ENCODE measurements around the gene SEZ6L. TPM values are rescaled to one million over a fixed set of nuclear protein-coding genes. Genes with fewer than 3 reads are reported as not detected.

SEZ6L gene
- total RNA-seq (2021): 0.09 and 0.13 TPM in 2 replicates
- long read RNA-seq, partial matches to known transcripts: 1 of 1 reads
- long read RNA-seq, other reads (novel, unspliced or antisense): 0 of 1 reads

DNA sequence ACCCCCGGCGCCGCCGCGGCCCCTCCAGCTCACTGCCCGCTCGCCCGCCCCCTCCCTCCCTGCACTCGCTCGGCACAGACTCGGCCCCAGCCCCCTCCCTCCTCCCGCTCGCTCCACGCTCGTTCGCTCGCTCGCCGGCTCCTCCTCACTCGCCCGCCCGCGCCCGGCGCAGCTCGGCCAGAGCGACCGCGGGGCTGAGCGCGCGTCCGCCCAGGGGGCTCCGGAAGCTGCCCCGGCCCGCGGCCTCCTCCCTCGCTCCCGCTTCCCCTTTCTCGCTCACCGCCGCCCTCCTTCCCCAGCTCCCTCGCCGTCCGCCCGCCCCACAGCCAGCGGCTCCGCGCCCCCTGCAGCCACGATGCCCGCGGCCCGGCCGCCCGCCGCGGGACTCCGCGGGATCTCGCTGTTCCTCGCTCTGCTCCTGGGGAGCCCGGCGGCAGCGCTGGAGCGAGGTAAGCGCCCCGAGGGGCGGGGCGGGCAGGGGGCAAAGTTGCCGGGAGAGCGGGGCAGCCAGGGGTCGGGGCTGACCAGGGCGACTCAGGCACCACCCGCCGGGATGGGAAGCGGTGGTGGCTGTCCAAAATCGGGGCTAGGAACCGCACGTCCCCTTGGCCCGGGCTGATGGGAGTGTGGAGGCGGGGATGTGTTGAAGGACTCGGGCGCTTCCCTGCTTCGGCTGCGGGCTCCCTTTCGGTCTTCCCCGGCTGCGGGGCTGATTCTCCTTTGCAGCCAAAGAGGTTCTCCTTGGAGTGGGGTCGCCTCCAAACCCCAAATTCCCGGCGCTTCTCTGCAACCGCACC, at the start of gene SEZ6L:
TSS of gene SEZ6L (plus strand) at position 148 of the 797 bp plus-strand sequence. CDS start at position 356, 208 bp downstream.
- H3K9me3 Mint-ChIP-seq: peaks cover 0 to 2% of the 10 kb centered on the region in 2 experiments; a peak in 2 of 5 replicates
- no peak within 1 kb of the TSS for H2BK20ac ChIP-seq (ENCODE audit: low read depth, low read length, poor library complexity, severe bottlenecking)
- no peak within 1 kb of the TSS for H2BK5ac ChIP-seq (ENCODE audit: insufficient read length, low read length)
- no peak within 1 kb of the TSS for H4K8ac ChIP-seq (replicated peaks; ENCODE audit: insufficient read length, low read depth, low read length)
- peaks cover 6% of the 10 kb centered on the region for H3K23me2 ChIP-seq (ENCODE audit: insufficient read length, low read depth, low read length, poor library complexity, severe bottlenecking)
- H2BK15ac ChIP-seq (ENCODE audit: low read depth, low read length): no peak within 1 kb of the TSS
- H2AK5ac ChIP-seq (ENCODE audit: insufficient read length, low read length): no peak within 1 kb of the TSS
- no peak within 1 kb of the TSS for H3K27ac Mint-ChIP-seq
- no peak within 1 kb of the TSS for H3K18ac ChIP-seq (ENCODE audit: insufficient read length, low read depth, low read length)
- H2BK120ac ChIP-seq (ENCODE audit: low read depth, low read length, poor library complexity, severe bottlenecking): no peak within 1 kb of the TSS
- H3K14ac ChIP-seq (ENCODE audit: insufficient read depth, low read length): no peak within 1 kb of the TSS; the same call in 1 of the 2 replicates
- TF ChIP-seq, protein P1, sequence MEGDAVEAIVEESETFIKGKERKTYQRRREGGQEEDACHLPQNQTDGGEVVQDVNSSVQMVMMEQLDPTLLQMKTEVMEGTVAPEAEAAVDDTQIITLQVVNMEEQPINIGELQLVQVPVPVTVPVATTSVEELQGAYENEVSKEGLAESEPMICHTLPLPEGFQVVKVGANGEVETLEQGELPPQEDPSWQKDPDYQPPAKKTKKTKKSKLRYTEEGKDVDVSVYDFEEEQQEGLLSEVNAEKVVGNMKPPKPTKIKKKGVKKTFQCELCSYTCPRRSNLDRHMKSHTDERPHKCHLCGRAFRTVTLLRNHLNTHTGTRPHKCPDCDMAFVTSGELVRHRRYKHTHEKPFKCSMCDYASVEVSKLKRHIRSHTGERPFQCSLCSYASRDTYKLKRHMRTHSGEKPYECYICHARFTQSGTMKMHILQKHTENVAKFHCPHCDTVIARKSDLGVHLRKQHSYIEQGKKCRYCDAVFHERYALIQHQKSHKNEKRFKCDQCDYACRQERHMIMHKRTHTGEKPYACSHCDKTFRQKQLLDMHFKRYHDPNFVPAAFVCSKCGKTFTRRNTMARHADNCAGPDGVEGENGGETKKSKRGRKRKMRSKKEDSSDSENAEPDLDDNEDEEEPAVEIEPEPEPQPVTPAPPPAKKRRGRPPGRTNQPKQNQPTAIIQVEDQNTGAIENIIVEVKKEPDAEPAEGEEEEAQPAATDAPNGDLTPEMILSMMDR (conservative IDR thresholded peaks at IDR 0.05): no peak
- no peak within 1 kb of the TSS for H4K5ac ChIP-seq (ENCODE audit: insufficient read length, low read depth, low read length)
- H4K91ac ChIP-seq (ENCODE audit: insufficient read length, low read depth, low read length): no peak within 1 kb of the TSS
- no peak within 1 kb of the TSS for H3K56ac ChIP-seq (ENCODE audit: insufficient read length, low read depth, low read length)
- WGBS (ENCODE audit: extremely low coverage, insufficient read length, low lambda C conversion rate): no CpG with 5 or more reads among the region's 92 CpGs
- no peak within 1 kb of the TSS for H3K9ac ChIP-seq (ENCODE audit: extremely low read depth, insufficient read length, low read length)
- peak; percentile 29 for DNase-seq
- H3K4me1 Mint-ChIP-seq: peaks cover 24 to 29% of the 10 kb centered on the region in 2 experiments
- H3K27ac ChIP-seq (ENCODE audit: insufficient read length, low read depth, low read length): no peak within 1 kb of the TSS
- no peak within 1 kb of the TSS for H3K4ac ChIP-seq (ENCODE audit: low read depth, low read length)
- no peaks in the 10 kb centered on the region for H4K20me1 ChIP-seq (ENCODE audit: control insufficient read depth, insufficient read depth, insufficient read length)
- H3K27me3 ChIP-seq (ENCODE audit: insufficient read depth, low read length): peaks cover 16% of the 10 kb centered on the region; the same call in 1 of the 2 replicates
- H3T11ph ChIP-seq (ENCODE audit: low read length): no peak within 1 kb of the TSS
- no peak within 1 kb of the TSS for H2BK12ac ChIP-seq (ENCODE audit: insufficient read length, low read depth, low read length)
- H3K27me3 Mint-ChIP-seq (ENCODE audit: low read depth): peaks cover 94% of the 10 kb centered on the region
- no peaks in the 10 kb centered on the region for H3K4me1 ChIP-seq (ENCODE audit: insufficient read depth, low read length)
- no peaks in the 10 kb centered on the region for H3K79me1 ChIP-seq (ENCODE audit: insufficient read depth, low read depth, low read length, poor library complexity, severe bottlenecking)
- H3K4me2 ChIP-seq (ENCODE audit: insufficient read depth, insufficient read length, low read length): peak within 1 kb of the TSS; percentile 79
- no peaks in the 10 kb centered on the region for H3K9me3 ChIP-seq (ENCODE audit: control insufficient read depth, low read depth, low read length)
- peak within 1 kb of the TSS; percentile 64 to 81 for H3K4me3 Mint-ChIP-seq
- H3K23ac ChIP-seq (ENCODE audit: insufficient read length, low read depth, low read length): no peak within 1 kb of the TSS
- H2AFZ ChIP-seq (ENCODE audit: low read length): no peak within 1 kb of the TSS
- H3K36me3 Mint-ChIP-seq (ENCODE audit: insufficient read depth in 1 of 3, low read depth in 3 of 3): no peaks in the 10 kb centered on the region; a peak in 1 of 7 replicates
- H3K79me2 ChIP-seq (ENCODE audit: insufficient read depth, low read length): no peaks in the 10 kb centered on the region
